HG03039 (cell line): ENCODE results near the gene MICALL1.

Experiments used
- ATAC-seq: cut with Tn5 transposase; IDR thresholded peaks from one replicate; pipeline ENCODE4 v1.9.1; 2021; ENCODE audit warnings: mild to moderate bottlenecking, moderate library complexity; ENCODE audit not compliant: unreplicated experiment

MICALL1 gene

DNA sequence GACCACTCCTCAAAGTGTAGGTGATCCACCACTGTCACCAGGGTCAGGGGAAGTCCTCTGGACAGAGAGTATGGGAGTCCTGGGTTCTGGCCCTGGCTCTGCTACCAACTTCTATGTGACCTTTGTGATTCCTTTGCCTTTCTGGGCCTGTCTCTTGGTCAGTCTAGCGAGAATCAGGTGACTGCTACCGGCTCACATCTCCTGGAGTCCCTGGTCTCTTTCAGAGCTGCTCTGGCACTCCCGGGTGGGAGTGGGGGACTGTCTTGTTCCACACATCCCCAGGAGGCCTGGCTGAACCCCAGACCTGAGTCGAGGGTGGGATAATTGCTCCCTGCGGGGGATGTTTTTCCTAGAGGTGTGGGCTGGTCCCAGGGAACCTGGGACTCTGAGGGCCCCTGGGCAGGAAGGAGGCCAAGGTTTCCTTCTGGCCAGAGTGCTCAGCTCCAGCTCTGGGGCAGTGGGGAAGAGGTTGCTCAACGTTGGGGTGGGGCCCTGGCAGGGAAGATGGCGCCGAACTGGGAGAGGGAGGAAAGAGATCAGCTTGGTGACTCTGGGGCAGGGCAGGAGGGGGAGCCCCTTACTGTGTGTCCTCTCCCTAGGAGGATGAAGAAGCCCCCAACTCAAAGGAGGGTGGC is 76.2 kb downstream of the MICALL1 start:
- no peak for ATAC-seq

DNA sequence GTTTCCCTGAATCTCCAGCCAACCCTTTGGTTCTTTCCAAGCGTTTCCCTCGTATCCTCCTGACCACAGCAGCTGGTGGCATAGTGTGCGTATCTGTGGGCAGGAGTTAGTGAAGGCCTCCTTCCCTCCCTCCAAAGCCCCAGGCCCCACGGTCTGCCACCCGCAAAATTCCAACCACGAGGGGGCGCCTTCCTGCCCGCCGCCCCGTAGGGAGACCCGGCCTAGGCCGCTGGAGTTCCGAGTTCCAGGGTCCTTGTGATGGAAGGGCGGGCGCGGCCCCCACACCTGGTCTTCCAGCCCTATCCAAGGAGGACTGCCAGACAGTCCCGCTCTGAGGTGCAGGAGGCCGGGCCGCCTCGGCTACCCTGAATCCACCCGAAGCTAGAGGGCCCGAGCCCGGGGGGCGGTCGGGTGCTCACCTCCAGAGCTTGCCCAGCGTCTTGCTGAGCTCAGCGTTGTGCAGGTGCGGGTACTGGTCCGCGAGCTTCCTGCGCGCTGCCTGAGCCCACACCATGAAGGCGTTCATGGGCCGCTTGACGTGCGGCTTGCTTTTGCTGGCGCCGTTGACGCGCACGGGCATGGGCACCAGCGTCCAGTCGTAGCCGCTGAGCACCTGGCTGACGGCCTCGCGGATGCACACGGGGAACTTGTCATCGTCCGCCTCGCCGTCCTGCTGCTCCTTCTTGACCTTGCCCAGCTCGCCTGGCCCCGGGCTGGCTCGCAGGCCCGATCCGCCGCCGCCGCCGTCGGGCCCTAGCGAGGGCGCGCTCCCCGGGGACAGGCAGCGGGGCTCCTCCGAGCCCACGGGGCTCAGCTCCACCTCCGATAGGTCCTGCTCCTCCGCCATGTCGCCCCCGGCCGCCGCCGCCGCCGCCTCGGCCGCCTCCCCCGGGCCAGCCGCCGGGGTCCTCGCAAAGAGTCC is 77.1 kb downstream of the MICALL1 start:
- no peak for ATAC-seq

- ATAC-seq = no peak
Observed at GRCh38 chr22:37983860-37984791, 78.0 kb downstream of the MICALL1 start, which contains the start of gene SOX10. Gene SOX10 (minus strand): TSS chr22:37984555. CDS start chr22:37983784, 771 bp downstream.

DNA sequence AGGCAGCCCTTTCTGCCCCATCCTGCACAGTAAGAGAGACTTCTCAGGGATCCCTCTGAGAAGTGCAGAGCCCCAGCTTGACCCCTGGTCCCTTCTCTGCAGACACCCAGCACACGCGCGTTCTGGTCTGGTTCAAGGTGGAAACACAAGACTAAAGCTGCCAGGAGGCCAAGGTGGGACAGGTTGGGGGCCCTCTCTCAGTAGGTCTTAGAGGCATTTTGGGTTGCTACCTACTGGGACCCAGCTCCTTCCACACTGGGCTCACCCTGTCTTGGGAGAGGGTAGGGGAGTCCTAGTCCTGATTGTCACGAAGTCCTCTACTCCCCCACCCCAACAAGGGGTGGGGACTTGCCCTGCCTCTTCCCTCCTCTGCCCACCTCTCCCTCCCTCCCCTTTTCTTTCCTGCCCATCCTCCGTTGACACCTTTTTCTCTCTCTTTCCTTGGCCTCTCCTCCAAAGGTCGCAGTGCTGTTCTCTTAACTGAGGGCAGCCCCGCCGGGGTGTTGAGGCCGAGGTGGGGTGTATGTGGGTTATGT is 79.0 kb downstream of the MICALL1 start:
- ATAC-seq = no peak

DNA sequence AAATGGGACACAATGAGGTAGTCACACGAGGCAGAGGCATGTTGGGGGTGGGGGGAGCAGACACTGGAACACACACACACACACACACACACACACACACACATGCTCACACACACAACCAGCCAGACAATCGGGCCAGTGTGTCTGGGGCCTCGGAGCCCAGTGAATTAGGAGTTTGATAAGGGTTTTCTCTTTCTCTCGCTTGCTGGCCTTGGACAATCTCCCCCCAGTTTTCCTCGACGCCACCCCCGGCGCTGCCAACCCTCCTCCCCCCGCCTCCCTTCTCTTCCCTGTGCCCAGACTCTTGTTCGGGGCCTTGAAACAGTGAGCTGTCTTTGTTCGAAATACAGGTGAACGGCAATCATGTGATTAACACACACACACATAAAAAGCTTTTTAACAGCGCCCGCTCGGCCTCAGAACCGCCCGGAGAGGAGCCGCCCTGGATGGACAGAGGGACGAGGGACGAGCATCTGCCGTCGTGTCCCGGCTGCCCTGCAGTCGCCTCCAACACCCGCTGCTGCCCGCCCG is 79.7 kb downstream of the MICALL1 start:
- no peak for ATAC-seq

- no peak for ATAC-seq
Observed at GRCh38 chr22:37986371-37986770, 80.3 kb downstream of the MICALL1 start.

DNA sequence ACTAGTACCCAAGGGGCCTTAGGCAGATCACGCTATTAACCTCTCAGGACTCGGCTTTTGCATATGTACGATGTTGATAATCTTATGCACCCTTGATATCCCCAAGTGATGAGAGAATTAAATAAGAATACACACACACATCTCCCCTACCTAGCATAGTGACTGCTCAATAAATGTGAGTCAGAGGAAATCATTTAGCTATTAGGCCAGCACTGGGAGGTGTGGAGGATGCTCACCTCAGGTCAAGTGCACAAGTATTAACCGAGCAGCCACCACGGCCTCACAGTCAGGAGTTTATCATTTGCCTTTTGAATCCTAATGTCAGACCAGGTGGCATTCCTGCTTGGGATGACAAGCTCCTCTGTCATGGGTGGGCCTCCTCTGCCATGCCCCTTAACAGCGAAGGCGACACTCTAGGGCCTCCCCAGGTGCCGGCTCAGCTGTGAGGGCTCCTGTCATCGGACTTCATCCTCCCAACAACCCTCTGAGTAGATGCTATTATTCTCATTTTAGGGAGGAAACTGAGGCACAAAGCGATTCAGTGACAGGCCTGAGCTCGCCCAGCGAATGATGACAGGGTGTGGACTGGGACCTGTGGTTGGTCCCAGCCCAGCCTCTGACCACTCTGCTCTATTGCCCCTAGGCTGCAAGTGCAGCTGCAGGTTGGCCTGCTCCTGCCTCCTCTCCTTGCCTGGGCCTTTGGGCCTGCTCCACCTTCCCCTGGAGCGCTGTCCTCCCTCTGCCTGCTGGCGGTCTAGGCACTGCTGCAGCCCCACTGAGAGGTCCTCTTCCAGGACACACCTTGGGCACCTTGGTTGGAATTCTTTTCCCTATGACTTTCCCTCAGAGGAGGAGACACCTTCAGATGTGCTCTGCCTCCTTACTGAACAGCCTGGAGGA is 83.3 kb downstream of the MICALL1 start:
- no peak for ATAC-seq

- no peak for ATAC-seq
Observed at GRCh38 chr22:37990301-37990700, 84.2 kb downstream of the MICALL1 start.

DNA sequence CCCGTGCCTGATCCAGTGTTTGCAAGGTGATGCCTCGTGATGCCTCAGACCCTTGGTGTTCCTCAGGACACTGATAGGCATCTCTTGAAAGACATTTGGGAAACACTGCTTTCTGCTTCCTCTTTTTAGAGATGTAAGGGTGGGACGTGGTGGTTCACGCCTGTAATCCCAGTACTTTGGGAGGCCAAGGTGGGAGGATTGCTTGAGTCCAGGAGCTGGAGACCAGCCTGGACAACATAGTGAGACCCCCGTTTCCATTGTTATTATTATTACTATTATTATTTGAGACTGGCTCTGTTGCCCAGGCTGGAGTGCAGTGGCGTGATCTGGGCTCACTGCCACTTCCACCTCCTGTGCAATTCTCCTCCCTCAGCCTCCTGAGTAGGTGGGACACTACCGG is 84.8 kb downstream of the MICALL1 start:
- no peak for ATAC-seq

DNA sequence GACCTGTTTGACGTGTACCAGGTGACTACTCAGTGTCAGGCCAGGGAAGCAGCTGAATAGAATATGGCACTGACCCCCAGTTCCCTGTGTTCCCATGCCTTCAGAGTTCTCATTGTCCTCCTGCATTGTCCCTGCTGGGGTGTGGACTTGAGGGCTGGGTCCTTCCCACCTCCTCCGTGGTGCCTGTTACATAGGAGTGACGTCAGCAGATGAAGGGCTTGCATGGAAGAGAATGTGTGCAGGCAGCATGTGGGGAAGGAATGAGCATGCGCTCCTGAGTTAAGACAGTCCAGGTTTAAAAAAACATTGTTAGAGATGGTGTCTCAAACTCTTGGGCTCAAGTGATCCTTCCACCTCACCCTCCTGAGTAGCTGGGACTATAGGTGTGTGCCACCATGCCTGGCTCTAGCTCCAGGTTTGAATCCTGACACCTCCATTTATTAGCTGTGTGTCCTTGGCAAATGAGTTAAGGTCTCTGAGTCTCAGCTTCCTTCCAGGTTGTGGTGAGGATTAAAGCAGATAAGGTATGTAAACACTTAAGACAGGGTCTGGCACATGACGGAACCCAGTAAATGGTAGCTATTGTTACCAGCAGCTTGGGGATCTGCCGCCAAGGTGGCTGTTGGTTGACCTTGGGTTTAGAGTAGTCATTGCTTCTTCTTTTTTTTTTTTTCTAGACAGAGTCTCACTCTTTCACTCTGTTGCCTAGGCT is 85.8 kb downstream of the MICALL1 start:
- no peak for ATAC-seq
